Left ventricle myocardium inferior (tissue), 1 donor: ENCODE results near the gene SLC25A4. TPM values are rescaled to one million over a fixed set of nuclear protein-coding genes. Genes with fewer than 3 reads are reported as not detected.

Experiments
- DNase-seq: peaks from one replicate; pipeline ENCODE4 v3.0.0-alpha.2; 2020
- H3K27ac ChIP-seq: fragments of 200-600 bp; replicated peaks from 2 replicates; pipeline ENCODE4 v1.8.0; 2021
- H3K27me3 ChIP-seq: fragments of 200-600 bp; 2 replicates; pipeline ENCODE4 v1.8.0; 2021; ENCODE audit warnings: low read depth
- H3K36me3 ChIP-seq: fragments of 200-600 bp; 2 replicates; pipeline ENCODE4 v1.8.0; 2021
- H3K4me1 ChIP-seq: fragments of 200-600 bp; 2 replicates; pipeline ENCODE4 v1.8.0; 2021
- H3K4me3 ChIP-seq: fragments of 200-600 bp; 2 replicates; pipeline ENCODE4 v1.8.0; 2021; ENCODE audit warnings: mild to moderate bottlenecking, moderate library complexity
- H3K9me3 ChIP-seq: fragments of 200-600 bp; replicated peaks from 2 replicates; pipeline ENCODE4 v1.8.0; 2021
- intact Hi-C: fragments of 100-400 bp; cut with micrococcal nuclease; formaldehyde crosslinking; loops from one replicate; pipeline ENCODE4 v1.11.0; 2022
- total RNA-seq: library from RNA; stranded (reverse); fragmentation: NEBNext Ultra II Directional; extraction: Animal tissue kit (Norgen Biotek cat#: 25700); gene quantifications from one replicate; pipeline ENCODE4 v1.2.1, GENCODE V29; 2021
- TF ChIP-seq, protein P1 (sequence below): fragments of 200-600 bp; IDR thresholded peaks from 2 replicates; pipeline ENCODE4 v1.8.0; 2021; ENCODE audit warnings: antibody characterized with exemption, mild to moderate bottlenecking, borderline replicate concordance
- donor health status: DM: no; HTN: yes; CAD: no; lungs with severe emphysema.

SLC25A4 gene
- total RNA-seq, 1 donor from 2014 or later, result 2,250 TPM

DNA sequence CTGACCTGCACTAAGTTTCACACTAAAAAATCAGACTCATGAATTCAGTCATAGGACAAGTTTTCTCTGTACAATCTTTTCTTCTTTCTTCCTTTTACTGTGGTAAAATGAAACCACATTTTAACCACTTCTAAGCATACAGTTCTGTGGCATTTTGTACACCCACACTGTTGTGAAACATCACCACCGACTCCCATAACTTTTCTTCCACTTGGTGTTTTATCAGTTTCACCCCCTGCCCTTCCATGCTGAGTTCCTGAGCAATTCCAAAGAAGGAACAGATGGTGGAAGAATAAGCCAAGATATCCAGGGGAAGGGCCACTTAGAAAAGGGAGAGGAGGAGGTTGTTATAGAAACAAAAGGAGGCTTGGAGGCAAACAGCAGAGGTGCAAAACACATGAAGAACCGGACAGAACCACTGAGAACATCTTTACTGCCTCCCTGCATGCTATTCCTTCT lies 22.6 kb downstream of the SLC25A4 start:
- Histone ChIP-seq H3K9me3 (no peaks in the 10 kb centered on the region), H3K27me3 (no peaks in the 10 kb centered on the region), H3K36me3 (peaks cover 46% of the 10 kb centered on the region), H3K27ac (no peak overlapping the region), H3K4me1 (peaks cover 7% of the 10 kb centered on the region), H3K4me3 (no peak overlapping the region)
- intact Hi-C loops, result no loop called here
- TF ChIP-seq, protein P1, sequence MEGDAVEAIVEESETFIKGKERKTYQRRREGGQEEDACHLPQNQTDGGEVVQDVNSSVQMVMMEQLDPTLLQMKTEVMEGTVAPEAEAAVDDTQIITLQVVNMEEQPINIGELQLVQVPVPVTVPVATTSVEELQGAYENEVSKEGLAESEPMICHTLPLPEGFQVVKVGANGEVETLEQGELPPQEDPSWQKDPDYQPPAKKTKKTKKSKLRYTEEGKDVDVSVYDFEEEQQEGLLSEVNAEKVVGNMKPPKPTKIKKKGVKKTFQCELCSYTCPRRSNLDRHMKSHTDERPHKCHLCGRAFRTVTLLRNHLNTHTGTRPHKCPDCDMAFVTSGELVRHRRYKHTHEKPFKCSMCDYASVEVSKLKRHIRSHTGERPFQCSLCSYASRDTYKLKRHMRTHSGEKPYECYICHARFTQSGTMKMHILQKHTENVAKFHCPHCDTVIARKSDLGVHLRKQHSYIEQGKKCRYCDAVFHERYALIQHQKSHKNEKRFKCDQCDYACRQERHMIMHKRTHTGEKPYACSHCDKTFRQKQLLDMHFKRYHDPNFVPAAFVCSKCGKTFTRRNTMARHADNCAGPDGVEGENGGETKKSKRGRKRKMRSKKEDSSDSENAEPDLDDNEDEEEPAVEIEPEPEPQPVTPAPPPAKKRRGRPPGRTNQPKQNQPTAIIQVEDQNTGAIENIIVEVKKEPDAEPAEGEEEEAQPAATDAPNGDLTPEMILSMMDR, result no peak
- no peak for DNase-seq

- no peak overlapping the region for H3K4me3 ChIP-seq
- no peaks in the 10 kb centered on the region for H3K27me3 ChIP-seq
- peaks cover 14% of the 10 kb centered on the region for H3K4me1 ChIP-seq
- TF ChIP-seq, protein P1, result no peak
- H3K9me3 ChIP-seq, result no peaks in the 10 kb centered on the region
- H3K27ac ChIP-seq, result no peak overlapping the region
- peaks cover 41% of the 10 kb centered on the region for H3K36me3 ChIP-seq
- intact Hi-C loops, result no loop called here
- no peak for DNase-seq
These were observed 24.2 kb downstream of the SLC25A4 start for GRCh38 chr4:185167234-185167633.

GRCh38 chr4:185171373-185172071 lies 28.5 kb downstream of the SLC25A4 start:
- H3K4me1 ChIP-seq, result peaks cover 25% of the 10 kb centered on the region

DNA sequence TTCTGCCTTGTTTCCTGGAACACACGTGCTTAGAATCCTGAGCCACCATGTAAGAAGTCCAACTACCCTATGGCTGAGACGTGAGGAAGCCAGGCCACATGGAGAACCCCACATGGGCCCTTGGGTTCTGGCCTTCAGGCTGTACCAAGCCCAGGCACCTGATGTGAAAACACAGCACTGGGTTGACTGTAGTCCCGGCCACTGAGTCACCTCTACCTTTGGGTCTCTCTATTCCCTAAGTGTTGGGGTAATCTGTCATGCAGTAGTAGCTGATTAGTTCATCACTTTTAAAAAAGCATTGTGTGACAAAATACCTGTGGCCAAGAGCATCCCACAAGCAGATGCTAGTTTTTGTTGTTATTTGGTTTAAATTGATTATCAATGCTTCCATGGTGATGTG lies 36.4 kb downstream of the SLC25A4 start:
- H3K4me3 ChIP-seq, result no peak overlapping the region
- intact Hi-C loops, result no loop called here
- TF ChIP-seq, protein P1, result no peak
- DNase-seq, result no peak
- H3K9me3 ChIP-seq, result no peaks in the 10 kb centered on the region
- peaks cover 6% of the 10 kb centered on the region for H3K36me3 ChIP-seq
- H3K27ac ChIP-seq, result no peak overlapping the region
- H3K4me1 ChIP-seq, result peaks cover 10% of the 10 kb centered on the region
- no peaks in the 10 kb centered on the region for H3K27me3 ChIP-seq

More at GRCh38 chr4:185171373-185172071, 28.5 kb downstream of the SLC25A4 start:
- Histone ChIP-seq H3K27me3 (no peaks in the 10 kb centered on the region), H3K4me3 (no peak overlapping the region), H3K9me3 (no peaks in the 10 kb centered on the region), H3K27ac (no peak overlapping the region), H3K36me3 (peaks cover 42% of the 10 kb centered on the region)
- no peak for DNase-seq
- intact Hi-C loops, result no loop called here
- TF ChIP-seq, protein P1, result no peak

- intact Hi-C loops, result no loop called here
- TF ChIP-seq, protein P1, result no peak
- Histone ChIP-seq H3K27me3 (no peaks in the 10 kb centered on the region), H3K4me1 (no peaks in the 10 kb centered on the region), H3K4me3 (no peak overlapping the region), H3K27ac (no peak overlapping the region), H3K9me3 (no peaks in the 10 kb centered on the region), H3K36me3 (peaks cover 1% of the 10 kb centered on the region)
- no peak for DNase-seq
These were observed 39.2 kb downstream of the SLC25A4 start for GRCh38 chr4:185182239-185182638.
